SU-DHL-6 (cell line): ENCODE results near the gene NAA60.

Experiments used
- EZH2phosphoT487 ChIP-seq: fragments of 200-600 bp; sonication (generic), shearing (Covaris generic); conservative IDR thresholded peaks from 2 replicates; pipeline ENCODE4 v1.6.1; 2018; ENCODE audit warnings: mild to moderate bottlenecking, antibody characterized with exemption, low read length, moderate library complexity, mixed read lengths
- TF ChIP-seq, protein P1 (sequence below): fragments of 200-600 bp; sonication (generic); IDR thresholded peaks from one replicate; pipeline ENCODE4 v1.5.1; 2017; ENCODE audit warnings: antibody characterized with exemption, mild to moderate bottlenecking, low read length, moderate library complexity; ENCODE audit not compliant: insufficient read depth, poor library complexity, severe bottlenecking

DNA sequence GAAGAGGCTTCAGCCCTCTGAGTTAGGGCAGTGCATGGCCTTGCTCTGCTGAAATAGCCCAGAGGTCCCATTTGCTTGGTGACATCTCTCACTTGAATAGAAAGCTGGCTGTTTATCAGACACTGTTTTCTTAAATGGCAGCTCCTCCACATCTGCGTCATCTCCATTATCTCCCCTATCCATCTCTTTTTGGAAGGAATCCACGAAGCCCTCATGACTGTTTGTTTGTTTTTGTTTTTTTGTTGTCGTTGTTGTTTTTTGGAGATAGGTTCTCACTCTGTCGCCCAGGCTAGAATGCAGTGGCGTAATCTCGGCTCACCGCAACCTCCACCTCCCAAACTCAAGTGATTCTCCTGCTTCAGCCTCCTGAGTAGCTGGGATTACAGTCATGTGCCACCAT, 16.6 kb downstream of the NAA60 start:
- TF ChIP-seq, protein P1, sequence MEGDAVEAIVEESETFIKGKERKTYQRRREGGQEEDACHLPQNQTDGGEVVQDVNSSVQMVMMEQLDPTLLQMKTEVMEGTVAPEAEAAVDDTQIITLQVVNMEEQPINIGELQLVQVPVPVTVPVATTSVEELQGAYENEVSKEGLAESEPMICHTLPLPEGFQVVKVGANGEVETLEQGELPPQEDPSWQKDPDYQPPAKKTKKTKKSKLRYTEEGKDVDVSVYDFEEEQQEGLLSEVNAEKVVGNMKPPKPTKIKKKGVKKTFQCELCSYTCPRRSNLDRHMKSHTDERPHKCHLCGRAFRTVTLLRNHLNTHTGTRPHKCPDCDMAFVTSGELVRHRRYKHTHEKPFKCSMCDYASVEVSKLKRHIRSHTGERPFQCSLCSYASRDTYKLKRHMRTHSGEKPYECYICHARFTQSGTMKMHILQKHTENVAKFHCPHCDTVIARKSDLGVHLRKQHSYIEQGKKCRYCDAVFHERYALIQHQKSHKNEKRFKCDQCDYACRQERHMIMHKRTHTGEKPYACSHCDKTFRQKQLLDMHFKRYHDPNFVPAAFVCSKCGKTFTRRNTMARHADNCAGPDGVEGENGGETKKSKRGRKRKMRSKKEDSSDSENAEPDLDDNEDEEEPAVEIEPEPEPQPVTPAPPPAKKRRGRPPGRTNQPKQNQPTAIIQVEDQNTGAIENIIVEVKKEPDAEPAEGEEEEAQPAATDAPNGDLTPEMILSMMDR = no peak
- TF ChIP-seq EZH2phosphoT487 = no peak
